Lower leg skin (tissue), 3 donors: ENCODE results near the gene CNKSR3.

ENCODE experiments used
- POLR2A ChIP-seq, 2 donors: fragments of 450-650 bp; IDR thresholded peaks; one replicate each; pipeline ENCODE4 v1.6.1; 2016 to 2017; ENCODE audit warnings: antibody characterized with exemption in 2 of 2, mild to moderate bottlenecking in 1 of 2, moderate library complexity in 1 of 2
- TF ChIP-seq, protein P1 (sequence below), 3 donors: fragments of 450-650 bp; IDR thresholded peaks; one replicate each; pipeline ENCODE4 v1.5.1; 2016; ENCODE audit warnings: antibody characterized with exemption in 3 of 3, mild to moderate bottlenecking in 3 of 3, moderate library complexity in 2 of 3

DNA sequence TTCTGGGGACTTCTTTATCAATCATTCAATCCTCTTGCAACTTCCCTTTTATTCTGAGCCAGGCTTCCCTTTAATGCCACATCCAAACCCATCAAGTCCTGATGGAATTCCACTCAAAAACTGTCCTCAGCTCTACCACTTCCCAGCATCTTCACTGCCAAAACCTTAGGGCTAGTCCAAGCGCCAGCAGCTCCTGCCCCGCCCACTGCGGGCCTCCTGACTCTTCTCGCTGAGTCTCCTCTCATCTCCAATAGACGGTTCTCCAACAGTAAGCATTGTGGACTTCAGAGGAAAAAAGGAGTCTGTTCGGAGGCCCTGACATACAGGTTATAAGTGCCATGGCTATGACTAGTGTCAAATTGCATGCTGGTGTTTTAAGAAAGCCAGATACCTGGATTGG, 38.7 kb upstream of the CNKSR3 start:
- TF ChIP-seq, protein P1, sequence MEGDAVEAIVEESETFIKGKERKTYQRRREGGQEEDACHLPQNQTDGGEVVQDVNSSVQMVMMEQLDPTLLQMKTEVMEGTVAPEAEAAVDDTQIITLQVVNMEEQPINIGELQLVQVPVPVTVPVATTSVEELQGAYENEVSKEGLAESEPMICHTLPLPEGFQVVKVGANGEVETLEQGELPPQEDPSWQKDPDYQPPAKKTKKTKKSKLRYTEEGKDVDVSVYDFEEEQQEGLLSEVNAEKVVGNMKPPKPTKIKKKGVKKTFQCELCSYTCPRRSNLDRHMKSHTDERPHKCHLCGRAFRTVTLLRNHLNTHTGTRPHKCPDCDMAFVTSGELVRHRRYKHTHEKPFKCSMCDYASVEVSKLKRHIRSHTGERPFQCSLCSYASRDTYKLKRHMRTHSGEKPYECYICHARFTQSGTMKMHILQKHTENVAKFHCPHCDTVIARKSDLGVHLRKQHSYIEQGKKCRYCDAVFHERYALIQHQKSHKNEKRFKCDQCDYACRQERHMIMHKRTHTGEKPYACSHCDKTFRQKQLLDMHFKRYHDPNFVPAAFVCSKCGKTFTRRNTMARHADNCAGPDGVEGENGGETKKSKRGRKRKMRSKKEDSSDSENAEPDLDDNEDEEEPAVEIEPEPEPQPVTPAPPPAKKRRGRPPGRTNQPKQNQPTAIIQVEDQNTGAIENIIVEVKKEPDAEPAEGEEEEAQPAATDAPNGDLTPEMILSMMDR (IDR thresholded peaks at IDR 0.05): no peak
- no peak for TF ChIP-seq POLR2A (IDR thresholded peaks at IDR 0.05)
